Psoas muscle (tissue), 8 donors: ENCODE measurements around the gene SPDYE16. TPM values are rescaled to one million over a fixed set of nuclear protein-coding genes. Genes with fewer than 3 reads are reported as not detected.
"Not testable (repeated sequence)": the region's sequence is repeated elsewhere in the genome, so short reads cannot be mapped to it uniquely, and the experiment has no call there.

Experiments
- ATAC-seq, 4 donors: fragments of 200-7000 bp; cut with Tn5 transposase; one replicate each; pipeline ENCODE4 v1.9.1; 2020; ENCODE audit warnings: moderate library complexity in 3 of 4, mild to moderate bottlenecking in 2 of 4
- DNase-seq, 2 donors: peaks; one replicate each; pipeline ENCODE4 v3.0.0-alpha.2; 2020
- H3K27ac ChIP-seq: fragments of 200-600 bp; one replicate; pipeline ENCODE4 v1.8.0; 2022
- H3K27me3 ChIP-seq, 3 donors: fragments of 200-600 bp in 1 of 3; one replicate each; pipeline versions ENCODE4 v1.6.1 to v1.8.0; 2013 to 2022; ENCODE audit warnings: low read length in 2 of 3, mild to moderate bottlenecking in 2 of 3, moderate library complexity in 1 of 3; ENCODE audit not compliant: insufficient read depth in 3 of 3
- H3K36me3 ChIP-seq, 2 donors: fragments of 200-600 bp in 1 of 2; one replicate each; pipeline versions ENCODE4 v1.6.1 to v1.8.0; 2013 to 2022; ENCODE audit warnings: low read depth in 1 of 2, mild to moderate bottlenecking in 1 of 2, moderate library complexity in 1 of 2; ENCODE audit not compliant: insufficient read depth in 1 of 2
- H3K4me1 ChIP-seq: fragments of 200-600 bp; one replicate; pipeline ENCODE4 v1.8.0; 2022
- H3K4me3 ChIP-seq: fragments of 200-600 bp; one replicate; pipeline ENCODE4 v1.8.0; 2022; ENCODE audit warnings: mild to moderate bottlenecking
- H3K9me3 ChIP-seq: fragments of 200-600 bp; one replicate; pipeline ENCODE4 v1.8.0; 2022
- WGBS, 3 donors: extraction: QIAGEN DNeasy Blood & Tissue Kit; methylation state at CpG; one replicate each; pipeline versions ENCODE4 v1.1.6 to v1.1.7; 2013; 5-methylcytosine and 5-hydroxymethylcytosine counted together
- intact Hi-C, 2 donors: fragments of 100-400 bp; cut with DNase I; formaldehyde crosslinking; loops; one replicate each; pipeline versions ENCODE4 v1.11.0 to v1.14.2; 2022
- long read RNA-seq, 2 donors: library from polyadenylated mRNA; unstranded; transcript quantifications; one replicate each; pipeline ENCODE4 v2.0.0, GENCODE V29; 2021
- polyA plus RNA-seq, 3 donors: library from polyadenylated mRNA; stranded (reverse); fragments of 200-250 nt; gene quantifications; one replicate each; pipeline ENCODE4 v1.2.3, GENCODE V29; 2013
- total RNA-seq, 4 donors: library from RNA; stranded (reverse); fragmentation: NEBNext Ultra II Directional in 2 of 4; extraction: Animal tissue kit (Norgen Biotek cat#: 25700) in 2 of 4; gene quantifications; one replicate each; pipeline versions ENCODE4 v1.2.1 to v1.2.4, GENCODE V29; 2021 to 2023
- donor health status: healthy with polysubstance abuse.
- donor health status: DM: no; HTN: no; CAD: no; lungs with moderate emphysema.
- donor health status: Bipolar disorder and iron deficiency.
- donor health status: healthy.
- donor health status: DM: yes; HTN: yes; CAD: no.
- donor health status: DM: no; HTN: no; CAD: no.
- donor health status: DM: no; HTN: no; CAD: no.
- donor health status: DM: yes; HTN: yes; CAD: no.

Gene SPDYE16, protein sequence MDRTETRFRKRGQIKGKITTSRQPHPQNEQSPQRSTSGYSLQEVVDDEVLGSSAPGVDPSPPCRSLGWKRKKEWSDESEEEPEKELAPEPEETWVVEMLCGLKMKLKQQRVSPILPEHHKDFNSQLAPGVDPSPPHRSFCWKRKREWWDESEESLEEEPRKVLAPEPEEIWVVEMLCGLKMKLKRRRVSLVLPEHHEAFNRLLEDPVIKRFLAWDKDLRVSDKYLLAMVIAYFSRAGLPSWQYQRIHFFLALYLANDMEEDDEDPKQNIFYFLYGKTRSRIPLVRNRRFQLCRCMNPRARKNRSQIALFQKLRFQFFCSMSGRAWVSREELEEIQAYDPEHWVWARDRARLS
- total RNA-seq (under 1 TPM in 3 of 4 donors, not detected in 1; 0.40 to 0.60 (median 0.44) TPM), polyA plus RNA-seq (under 1 TPM; 0.04 to 0.13 (median 0.10) TPM)
- long read RNA-seq, donor 1 = 0 reads
- long read RNA-seq, donor 2 = 0 reads

- H3K9me3 ChIP-seq, H3K27ac ChIP-seq, H3K4me1 ChIP-seq, intact Hi-C loops, H3K36me3 ChIP-seq, DNase-seq, ATAC-seq, H3K27me3 ChIP-seq, H3K4me3 ChIP-seq: not testable (repeated sequence)
- no CpG with 5 or more reads among the region's 8 CpGs for whole genome bisulfite sequencing, 3 donors
Observed at GRCh38 chr7:76543197-76543596, at the start of gene SPDYE16. TSS of gene SPDYE16 (minus strand) at chr7:76543297. CDS start at chr7:76541459, 1,838 bp downstream.

- 64 to 78% (median 68%) methylated on average over 2 of the region's 2 CpGs for WGBS, 3 donors
- H3K9me3 ChIP-seq, H3K36me3 ChIP-seq, H3K4me3 ChIP-seq, H3K27me3 ChIP-seq, H3K27ac ChIP-seq, H3K4me1 ChIP-seq, DNase-seq, ATAC-seq, intact Hi-C loops: not testable (repeated sequence)
Observed at GRCh38 chr7:76592694-76593093, 49.6 kb upstream of the SPDYE16 start.

GRCh38 chr7:76591602-76592304 lies 48.7 kb upstream of the SPDYE16 start:
- peaks cover 13% of the 10 kb centered on the region for H3K4me1 ChIP-seq
- WGBS, 3 donors = 80 to 84% (median 80%) methylated on average over 2 of the region's 2 CpGs
- H3K27me3 ChIP-seq, ATAC-seq, H3K9me3 ChIP-seq, H3K36me3 ChIP-seq, intact Hi-C loops, H3K27ac ChIP-seq, DNase-seq, H3K4me3 ChIP-seq: not testable (repeated sequence)

DNA sequence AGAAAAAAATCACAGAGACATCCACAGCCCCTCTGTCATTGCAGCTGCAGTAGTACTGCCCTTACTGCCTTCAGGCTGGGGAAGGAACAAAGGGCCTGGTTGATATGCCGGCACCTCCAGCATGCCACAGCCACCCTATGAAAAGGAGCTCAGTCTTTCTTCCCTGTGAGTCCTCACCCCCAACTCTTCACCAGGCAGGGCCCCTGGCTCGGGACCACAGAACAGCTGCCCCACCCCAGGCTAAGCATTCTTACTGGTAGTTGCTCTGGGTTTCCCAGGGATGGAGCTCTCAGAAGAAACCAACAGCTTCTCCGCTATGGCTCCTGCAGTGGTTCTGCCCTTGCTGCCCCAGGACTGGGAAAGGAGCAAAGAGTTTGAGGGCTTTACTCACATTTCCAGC lies 47.9 kb upstream of the SPDYE16 start:
- WGBS, 3 donors = 93 to 99% (median 96%) methylated on average over 2 to 3 of the region's 3 CpGs

DNA sequence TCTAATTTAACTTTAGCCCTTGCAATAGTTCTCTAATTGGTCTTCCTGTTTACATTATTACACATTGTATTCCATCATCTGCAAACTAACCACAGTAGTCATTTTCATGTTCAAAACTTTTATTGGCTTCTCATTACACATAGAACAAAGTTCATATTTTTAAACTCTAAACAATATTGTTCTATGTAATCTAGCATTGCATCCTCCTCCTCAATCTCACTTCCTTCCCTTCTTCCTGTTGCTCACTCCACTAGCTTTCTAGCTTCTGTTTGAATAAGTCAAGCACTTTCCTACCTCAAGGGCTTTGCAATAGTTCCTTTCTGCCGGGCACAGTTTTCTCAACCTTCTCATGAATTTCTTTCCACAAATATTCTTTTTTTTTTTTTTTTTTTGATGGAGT lies 45.5 kb upstream of the SPDYE16 start:
- peaks cover 26% of the 10 kb centered on the region for H3K4me1 ChIP-seq
- DNase-seq, H3K4me3 ChIP-seq, H3K27ac ChIP-seq, intact Hi-C loops, ATAC-seq, H3K36me3 ChIP-seq, H3K9me3 ChIP-seq, H3K27me3 ChIP-seq: not testable (repeated sequence)
- WGBS, 3 donors = no CpG with 5 or more reads among the region's 1 CpG

More for the DNA sequence above, 47.9 kb upstream of the SPDYE16 start:
- H3K9me3 ChIP-seq, H3K27ac ChIP-seq, H3K36me3 ChIP-seq, intact Hi-C loops, ATAC-seq, DNase-seq, H3K4me3 ChIP-seq, H3K27me3 ChIP-seq: not testable (repeated sequence)
- H3K4me1 ChIP-seq = peaks cover 19% of the 10 kb centered on the region

- H3K36me3 ChIP-seq, intact Hi-C loops, DNase-seq, ATAC-seq, H3K27me3 ChIP-seq, H3K9me3 ChIP-seq, H3K27ac ChIP-seq, H3K4me3 ChIP-seq: not testable (repeated sequence)
- 83 to 95% (median 95%) methylated on average over 2 of the region's 2 CpGs for WGBS, 3 donors
- H3K4me1 ChIP-seq = peaks cover 33% of the 10 kb centered on the region
Observed at GRCh38 chr7:76586585-76587315, 43.7 kb upstream of the SPDYE16 start.

DNA sequence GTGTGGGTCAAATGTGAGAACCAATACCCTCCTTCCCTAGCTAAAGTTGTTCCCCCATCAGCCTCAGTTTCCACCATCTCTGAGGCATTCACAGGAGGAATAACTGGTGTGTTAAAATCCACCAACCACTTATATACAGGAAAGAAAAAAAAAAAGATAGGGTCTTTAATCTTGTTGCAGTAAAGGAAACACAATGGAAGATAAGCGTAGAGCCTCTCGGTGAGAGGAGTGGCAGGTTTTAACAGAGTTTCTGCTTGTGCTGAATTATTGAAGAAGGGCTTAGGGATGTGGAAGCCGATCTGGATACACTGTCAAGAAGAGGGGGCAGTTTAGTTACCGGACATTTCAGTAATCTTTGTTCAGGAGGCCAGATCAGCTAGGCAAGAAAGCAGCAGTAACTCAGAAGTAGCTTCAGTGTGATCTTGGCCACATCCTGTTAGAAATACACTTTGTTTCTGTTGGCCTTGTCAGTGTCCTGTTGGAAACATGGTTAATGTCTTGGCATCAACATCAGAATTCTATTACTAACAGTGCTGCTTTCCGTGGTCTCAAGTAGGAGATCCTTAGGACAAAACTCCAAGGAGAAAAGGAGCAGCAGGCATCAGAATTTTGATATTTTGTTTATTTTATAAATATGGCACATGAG lies 40.7 kb upstream of the SPDYE16 start:
- peaks cover 30% of the 10 kb centered on the region for H3K4me1 ChIP-seq
- 40 to 54% (median 40%) methylated on average over 5 of the region's 5 CpGs for WGBS, 3 donors

GRCh38 chr7:76582848-76583631 lies 39.9 kb upstream of the SPDYE16 start:
- peaks cover 27% of the 10 kb centered on the region for H3K4me1 ChIP-seq
- intact Hi-C loops, H3K27me3 ChIP-seq, H3K9me3 ChIP-seq, H3K4me3 ChIP-seq, H3K36me3 ChIP-seq: not testable (repeated sequence)
- DNase-seq (peak; percentile 75 to 80), ATAC-seq (peak; percentile 98 to 100 (median 100))
- H3K27ac ChIP-seq = peak overlapping the region; percentile 77
- 35 to 48% (median 42%) methylated on average over 1 of the region's 2 CpGs for WGBS, 3 donors

More for the DNA sequence above, 40.7 kb upstream of the SPDYE16 start:
- ATAC-seq = peak; percentile 46 to 70 (median 51)
- H3K27ac ChIP-seq = peak overlapping the region; percentile 77
- H3K36me3 ChIP-seq, intact Hi-C loops, H3K4me3 ChIP-seq, H3K27me3 ChIP-seq, DNase-seq, H3K9me3 ChIP-seq: not testable (repeated sequence)

DNA sequence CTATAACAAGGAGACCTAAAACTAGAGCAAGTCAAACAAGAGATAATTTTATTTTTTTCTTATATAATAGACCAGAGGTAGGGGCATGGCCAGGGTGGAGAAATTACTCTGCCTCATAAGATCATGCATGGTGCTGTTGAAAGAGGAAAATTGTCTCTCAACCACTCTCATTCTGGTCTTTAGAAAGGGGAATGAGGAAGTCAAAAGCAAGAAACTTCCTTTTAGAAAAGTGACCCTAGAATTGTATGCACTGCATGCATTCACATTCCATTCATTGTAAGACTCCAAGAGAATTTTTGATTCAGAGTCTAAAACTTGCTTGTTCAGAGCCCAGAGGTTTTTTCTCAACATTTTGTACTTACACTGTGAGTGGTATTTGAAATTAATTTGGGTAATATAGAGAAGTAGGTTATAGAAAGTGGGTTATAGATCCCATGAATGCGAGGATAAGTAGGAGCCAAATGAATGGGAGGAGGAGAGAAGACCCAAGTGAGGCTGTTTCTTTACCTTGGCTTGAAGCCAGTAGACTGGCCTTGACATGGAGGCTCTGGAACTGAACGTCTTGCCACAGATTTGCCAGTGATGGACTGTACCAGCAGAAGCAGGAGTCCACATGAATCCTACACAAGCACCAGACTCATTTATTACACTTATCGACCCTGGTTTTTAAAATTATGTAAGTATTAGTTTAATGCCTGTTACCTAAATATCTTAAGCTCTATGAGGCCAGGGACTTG lies 33.0 kb upstream of the SPDYE16 start:
- H3K9me3 ChIP-seq, H3K27ac ChIP-seq, H3K4me3 ChIP-seq, H3K36me3 ChIP-seq, H3K4me1 ChIP-seq, DNase-seq, intact Hi-C loops, H3K27me3 ChIP-seq: not testable (repeated sequence)
- ATAC-seq = peak in 2 of 4 donors; percentile 27 to 58
- WGBS, 3 donors = 52 to 71% (median 66%) methylated on average over 3 of the region's 3 CpGs
